Measurements from ENCODE around the gene SUPT3H. TPM values are rescaled to one million over a fixed set of nuclear protein-coding genes. Genes with fewer than 3 reads are reported as not detected.

SUPT3H gene
- total and polyA plus RNA-seq, 2 of the 13 experiments (the other 11 are each of a cell fraction or from before 2014, with no cell fraction given) = 11.9 to 36.1 TPM

DNA sequence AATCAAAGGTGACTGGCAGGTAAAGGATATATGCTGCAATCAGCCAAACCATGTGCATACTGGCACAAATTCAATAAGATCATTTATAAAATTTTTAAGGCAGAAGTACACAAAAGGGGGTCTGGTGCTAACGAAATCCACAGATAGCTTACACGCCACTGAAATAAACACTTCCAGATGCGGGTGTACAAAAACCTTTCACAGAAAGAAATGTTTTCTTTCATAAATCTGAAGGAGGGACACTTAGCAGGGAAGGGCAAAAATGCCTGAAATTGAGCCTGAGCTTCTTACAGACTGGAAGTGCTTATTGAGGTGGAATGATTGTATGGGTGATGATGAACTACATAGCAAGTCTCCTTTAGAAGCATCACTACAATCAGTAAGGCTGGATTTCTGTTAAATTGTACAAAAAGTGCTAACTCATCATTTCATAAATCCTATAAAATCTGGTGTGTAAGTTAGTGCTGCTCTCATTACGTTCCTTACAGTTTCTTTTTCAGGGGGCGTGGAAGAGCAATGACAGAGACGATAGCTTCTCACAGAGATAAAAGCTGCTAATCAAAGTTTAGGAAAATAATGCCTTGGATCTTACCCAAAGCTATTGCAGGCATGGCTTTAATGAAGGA lies 458.9 kb downstream of the SUPT3H start:
- intact Hi-C loops (cut with micrococcal nuclease; ENCODE audit: unreplicated experiment) (no loop called here), in situ Hi-C loops (cut with HindIII; ENCODE audit: extremely low pct_ligation_motif_present, low pct_unique_long_range_greater_than_20kb) (no loop called here)
- POLR2A ChIA-PET = no interaction called here
- BruUV-seq (replicated peaks) = no TSS peak
- DNase-seq (ENCODE audit: low spot score) = no peak
- Histone ChIP-seq H3K79me2 (ENCODE audit: insufficient read depth, low read length) (no peaks in the 10 kb centered on the region), H3K27ac (ENCODE audit: extremely low read length, insufficient read depth, low read length) (no peak overlapping the region), H3K4me2 (ENCODE audit: low read depth, low read length) (no peak overlapping the region), H3K4me1 (ENCODE audit: insufficient read depth, low read length) (peaks cover 25% of the 10 kb centered on the region), H3K36me3 (replicated peaks in 1 of 2; ENCODE audit: control insufficient read depth in 1 of 2, insufficient read depth in 2 of 2, low read length in 2 of 2) (no peaks in the 10 kb centered on the region), H3K9ac (ENCODE audit: insufficient read depth, low read depth, low read length) (no peak overlapping the region), H3K27me3 (ENCODE audit: control insufficient read depth in 1 of 2, insufficient read depth in 2 of 2, low read length in 2 of 2) (no peaks in the 10 kb centered on the region), H3K9me3 (ENCODE audit: low read length) (no peaks in the 10 kb centered on the region), H2AFZ (ENCODE audit: low read length) (no peak overlapping the region), H3K4me3 (replicated peaks in 1 of 3; ENCODE audit: insufficient read depth in 1 of 3, low read depth in 2 of 3, low read length in 3 of 3) (no peak overlapping the region), H4K20me1 (ENCODE audit: insufficient read depth, low read length) (no peaks in the 10 kb centered on the region)
- no peak for ATAC-seq
- 96% methylated on average over 6 of the region's 6 CpGs for WGBS (ENCODE audit: low lambda C conversion rate)
- CTCF ChIA-PET (ENCODE audit: low intra/inter-chr PET ratio, low total read pairs) = no interaction called here
- TF ChIP-seq ZNF441 (CRISPR knock-in tag; IDR thresholded peaks at IDR 0.05; ENCODE audit: borderline replicate concordance) (no peak), MAFK (conservative IDR thresholded peaks at IDR 0.05 in 1 of 2, IDR thresholded peaks at IDR 0.05 in 1 of 2; ENCODE audit: low read length in 2 of 2) (peak; percentile 98 to 99), MAFG (CRISPR knock-in tag; IDR thresholded peaks at IDR 0.05) (peak; percentile 59; the same call in 1 of the 2 replicates), MAFF (IDR thresholded peaks at IDR 0.05; ENCODE audit: low read depth, low read length) (peak; percentile 99)
- TF ChIP-seq, protein P1, sequence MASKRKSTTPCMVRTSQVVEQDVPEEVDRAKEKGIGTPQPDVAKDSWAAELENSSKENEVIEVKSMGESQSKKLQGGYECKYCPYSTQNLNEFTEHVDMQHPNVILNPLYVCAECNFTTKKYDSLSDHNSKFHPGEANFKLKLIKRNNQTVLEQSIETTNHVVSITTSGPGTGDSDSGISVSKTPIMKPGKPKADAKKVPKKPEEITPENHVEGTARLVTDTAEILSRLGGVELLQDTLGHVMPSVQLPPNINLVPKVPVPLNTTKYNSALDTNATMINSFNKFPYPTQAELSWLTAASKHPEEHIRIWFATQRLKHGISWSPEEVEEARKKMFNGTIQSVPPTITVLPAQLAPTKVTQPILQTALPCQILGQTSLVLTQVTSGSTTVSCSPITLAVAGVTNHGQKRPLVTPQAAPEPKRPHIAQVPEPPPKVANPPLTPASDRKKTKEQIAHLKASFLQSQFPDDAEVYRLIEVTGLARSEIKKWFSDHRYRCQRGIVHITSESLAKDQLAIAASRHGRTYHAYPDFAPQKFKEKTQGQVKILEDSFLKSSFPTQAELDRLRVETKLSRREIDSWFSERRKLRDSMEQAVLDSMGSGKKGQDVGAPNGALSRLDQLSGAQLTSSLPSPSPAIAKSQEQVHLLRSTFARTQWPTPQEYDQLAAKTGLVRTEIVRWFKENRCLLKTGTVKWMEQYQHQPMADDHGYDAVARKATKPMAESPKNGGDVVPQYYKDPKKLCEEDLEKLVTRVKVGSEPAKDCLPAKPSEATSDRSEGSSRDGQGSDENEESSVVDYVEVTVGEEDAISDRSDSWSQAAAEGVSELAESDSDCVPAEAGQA (IDR thresholded peaks at IDR 0.05; ENCODE audit: low read depth) = no peak
- TF ChIP-seq, protein P1 (CRISPR knock-in tag; IDR thresholded peaks at IDR 0.05; ENCODE audit: borderline replicate concordance) = no peak
- no peak for FAIRE-seq

Data from HepG2 (cell line).